ENCODE results near the gene FAM47E. TPM values are rescaled to one million over a fixed set of nuclear protein-coding genes. Genes with fewer than 3 reads are reported as not detected.
"Not testable (repeated sequence)": the region's sequence is repeated elsewhere in the genome, so short reads cannot be mapped to it uniquely, and the experiment has no call there.

The FAM47E gene
- polyA plus RNA-seq, 1 donor: 1.5 TPM

- no peak for DNase-seq (ENCODE audit: low read depth)
These were observed 25.1 kb upstream of the FAM47E start for GRCh38 chr4:76226418-76226817.

GRCh38 chr4:76232681-76233080, 18.8 kb upstream of the FAM47E start:
- DNase-seq (ENCODE audit: low read depth): no peak

GRCh38 chr4:76233083-76233482, 18.4 kb upstream of the FAM47E start:
- no peak for DNase-seq (ENCODE audit: low read depth)

GRCh38 chr4:76233529-76233928, 18.0 kb upstream of the FAM47E start:
- DNase-seq (ENCODE audit: low read depth): no peak

- no peak for DNase-seq (ENCODE audit: low read depth)
These were observed 17.4 kb upstream of the FAM47E start for GRCh38 chr4:76233967-76234678.

GRCh38 chr4:76234679-76235044, 16.9 kb upstream of the FAM47E start:
- DNase-seq (ENCODE audit: low read depth): no peak

GRCh38 chr4:76235407-76235806, 16.1 kb upstream of the FAM47E start:
- no peak for DNase-seq (ENCODE audit: low read depth)

GRCh38 chr4:76235915-76236314, 15.6 kb upstream of the FAM47E start:
- DNase-seq (ENCODE audit: low read depth): no peak

GRCh38 chr4:76238236-76238635, 13.3 kb upstream of the FAM47E start:
- no peak for DNase-seq (ENCODE audit: low read depth)

GRCh38 chr4:76238701-76239100, 12.8 kb upstream of the FAM47E start:
- DNase-seq (ENCODE audit: low read depth): no peak

- no peak for DNase-seq (ENCODE audit: low read depth)
These were observed 11.3 kb upstream of the FAM47E start for GRCh38 chr4:76240236-76240635.

GRCh38 chr4:76243877-76244276, 7.6 kb upstream of the FAM47E start:
- not testable (repeated sequence) for DNase-seq (ENCODE audit: low read depth)

- DNase-seq (ENCODE audit: low read depth): no peak
These were observed 5.5 kb upstream of the FAM47E start for GRCh38 chr4:76246025-76246424.

GRCh38 chr4:76246852-76247251, 4.7 kb upstream of the FAM47E start:
- no peak for DNase-seq (ENCODE audit: low read depth)

- DNase-seq (ENCODE audit: low read depth): no peak
These were observed 559 bp upstream of the FAM47E start for GRCh38 chr4:76250962-76251361.

- no peak for DNase-seq (ENCODE audit: low read depth)
These were observed 741 bp downstream of the FAM47E start for GRCh38 chr4:76252271-76252653.

GRCh38 chr4:76253511-76253910, 2.0 kb downstream of the FAM47E start:
- DNase-seq (ENCODE audit: low read depth): no peak

GRCh38 chr4:76256032-76256431, 4.5 kb downstream of the FAM47E start:
- DNase-seq (ENCODE audit: low read depth): no peak

- no peak for DNase-seq (ENCODE audit: low read depth)
These were observed 5.4 kb downstream of the FAM47E start for GRCh38 chr4:76256968-76257367.

- DNase-seq (ENCODE audit: low read depth): no peak
These were observed 6.3 kb downstream of the FAM47E start for GRCh38 chr4:76257824-76258223.

- no peak for DNase-seq (ENCODE audit: low read depth)
These were observed 9.1 kb downstream of the FAM47E start for GRCh38 chr4:76260571-76260970.

GRCh38 chr4:76265631-76266218, 14.2 kb downstream of the FAM47E start:
- DNase-seq (ENCODE audit: low read depth): no peak

GRCh38 chr4:76266627-76267026, 15.1 kb downstream of the FAM47E start:
- DNase-seq (ENCODE audit: low read depth): no peak

- no peak for DNase-seq (ENCODE audit: low read depth)
These were observed 16.3 kb downstream of the FAM47E start for GRCh38 chr4:76267811-76268210.
